ENCODE measurements around the gene CLK4.

CLK4 gene

DNA sequence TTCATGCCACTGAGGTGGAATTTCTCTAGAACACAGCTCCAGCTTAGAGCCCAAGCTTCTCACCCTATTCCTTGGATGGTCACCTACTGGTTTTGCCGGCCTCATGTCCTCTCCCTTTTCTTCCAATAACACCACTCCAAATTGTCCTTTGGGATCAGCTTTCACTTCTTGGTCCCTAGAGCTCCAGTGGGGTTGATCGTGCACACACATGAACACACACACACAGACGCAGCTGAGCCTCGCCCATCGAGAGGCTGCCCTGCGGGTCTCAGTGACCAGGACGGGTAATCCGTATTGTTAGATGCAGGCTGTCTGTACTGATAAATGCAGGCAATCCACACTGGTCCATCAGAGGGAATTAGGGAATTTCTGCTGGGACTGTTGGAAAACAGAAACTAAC, 43.6 kb downstream of the CLK4 start:
- DNase-seq = no peak

DNA sequence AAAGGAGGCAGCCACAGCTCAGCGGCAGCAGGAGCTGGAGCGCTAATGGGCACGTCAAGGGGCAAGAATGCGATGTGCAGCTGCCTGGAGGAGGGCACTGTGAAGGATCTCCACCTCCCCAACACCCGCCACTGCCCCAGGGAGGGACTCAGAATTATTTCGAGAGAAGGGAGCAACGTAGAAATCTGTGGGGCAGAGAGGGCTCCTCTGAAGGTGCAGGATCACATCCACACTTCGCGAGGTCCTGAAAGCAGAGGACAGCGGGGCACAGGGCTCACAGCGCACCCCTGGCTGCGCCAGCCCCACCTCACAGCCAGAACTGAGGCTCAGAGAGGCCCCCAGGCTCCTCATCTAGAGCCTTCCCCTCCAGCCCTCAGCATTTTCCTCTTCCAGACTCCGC, 44.6 kb downstream of the CLK4 start:
- no peak for DNase-seq

DNA sequence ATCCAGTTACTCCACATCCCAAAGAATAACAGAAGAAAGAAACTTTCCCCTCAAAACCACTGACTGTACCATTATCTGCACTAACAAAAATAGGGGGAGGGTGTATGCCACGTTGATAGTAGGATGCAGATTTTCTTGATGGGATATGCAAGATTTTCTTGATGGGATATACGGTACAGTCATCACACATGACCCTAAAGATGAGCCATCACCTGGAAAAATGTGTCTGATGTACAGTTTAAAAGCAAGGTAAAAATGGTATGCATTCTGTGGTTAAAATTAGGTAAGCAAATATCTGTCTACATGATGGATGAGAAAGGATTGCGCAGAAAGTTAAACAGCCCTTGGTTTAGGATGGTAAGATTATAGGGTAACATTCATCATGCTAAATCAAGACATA, 45.2 kb downstream of the CLK4 start:
- no peak for DNase-seq

DNA sequence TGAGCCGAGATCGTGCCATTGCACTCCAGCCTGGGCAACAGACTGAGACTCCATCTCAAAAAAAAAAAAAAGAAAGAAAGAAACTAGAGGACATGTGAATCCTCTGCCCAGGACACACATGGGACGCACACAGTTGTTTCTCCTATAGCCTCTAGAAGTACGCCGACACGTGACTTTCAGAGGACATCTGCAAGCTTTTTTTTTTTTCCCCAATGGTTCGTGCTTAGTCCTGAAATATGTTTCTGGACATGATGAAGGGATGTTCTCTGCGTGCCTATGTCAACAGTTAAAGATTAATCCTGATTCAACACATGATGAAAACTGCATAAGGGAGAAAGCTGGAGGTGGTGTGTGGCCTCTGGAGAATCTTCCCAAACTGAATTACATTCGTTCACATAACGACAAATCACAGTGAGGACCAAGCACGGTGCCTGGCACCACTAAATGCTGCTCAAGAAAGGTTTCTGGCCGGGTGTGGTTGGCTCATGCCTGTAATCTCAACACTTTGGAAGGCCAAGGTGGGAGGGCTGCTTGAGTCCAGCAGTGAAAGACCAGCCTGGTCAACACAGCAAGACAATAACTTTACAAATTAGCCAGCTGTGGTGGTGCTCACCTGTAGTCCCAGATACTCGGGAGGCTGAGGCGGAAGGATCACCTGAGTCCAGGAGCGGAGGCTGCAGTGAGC, 46.4 kb downstream of the CLK4 start:
- DNase-seq = no peak

DNA sequence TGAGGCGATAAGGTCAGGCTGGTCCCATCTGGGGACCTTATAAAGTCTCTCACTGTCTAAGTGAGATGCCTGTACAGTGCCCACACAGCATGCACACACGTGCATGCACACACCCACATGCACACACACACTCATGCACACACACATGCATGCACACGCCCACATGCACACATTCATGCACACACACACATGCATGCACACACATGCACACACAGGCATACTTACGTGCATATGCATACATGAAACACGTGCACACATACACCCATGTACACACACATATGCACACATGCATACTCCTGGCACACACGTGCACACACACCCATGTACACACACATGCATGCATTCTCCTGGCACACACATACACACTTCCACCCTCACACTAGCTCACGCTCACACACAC, 48.9 kb downstream of the CLK4 start:
- no peak for DNase-seq

DNA sequence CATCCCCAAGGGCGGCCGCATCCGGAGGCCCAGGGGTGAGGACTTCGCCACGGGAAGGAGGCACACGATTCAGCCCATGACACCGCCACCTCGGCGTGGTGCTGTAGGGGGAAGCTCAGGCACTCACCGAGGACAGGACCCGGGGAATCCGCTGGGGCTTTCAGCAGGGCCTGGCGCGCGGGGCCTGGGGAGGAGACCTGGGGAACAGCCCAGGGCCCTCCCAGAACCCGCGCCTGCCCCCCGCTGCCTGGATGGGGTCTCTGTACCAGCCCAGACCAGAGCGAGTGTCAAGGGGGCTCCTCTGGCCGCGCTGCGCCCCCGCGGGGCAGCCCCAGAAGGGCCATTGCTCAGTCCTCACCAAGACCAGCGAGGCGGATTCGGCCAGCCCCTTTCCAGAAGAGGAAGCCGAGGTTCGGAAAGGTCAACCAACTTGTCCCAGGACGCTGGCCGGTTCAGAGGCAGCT, 49.4 kb downstream of the CLK4 start:
- no peak for DNase-seq

DNA sequence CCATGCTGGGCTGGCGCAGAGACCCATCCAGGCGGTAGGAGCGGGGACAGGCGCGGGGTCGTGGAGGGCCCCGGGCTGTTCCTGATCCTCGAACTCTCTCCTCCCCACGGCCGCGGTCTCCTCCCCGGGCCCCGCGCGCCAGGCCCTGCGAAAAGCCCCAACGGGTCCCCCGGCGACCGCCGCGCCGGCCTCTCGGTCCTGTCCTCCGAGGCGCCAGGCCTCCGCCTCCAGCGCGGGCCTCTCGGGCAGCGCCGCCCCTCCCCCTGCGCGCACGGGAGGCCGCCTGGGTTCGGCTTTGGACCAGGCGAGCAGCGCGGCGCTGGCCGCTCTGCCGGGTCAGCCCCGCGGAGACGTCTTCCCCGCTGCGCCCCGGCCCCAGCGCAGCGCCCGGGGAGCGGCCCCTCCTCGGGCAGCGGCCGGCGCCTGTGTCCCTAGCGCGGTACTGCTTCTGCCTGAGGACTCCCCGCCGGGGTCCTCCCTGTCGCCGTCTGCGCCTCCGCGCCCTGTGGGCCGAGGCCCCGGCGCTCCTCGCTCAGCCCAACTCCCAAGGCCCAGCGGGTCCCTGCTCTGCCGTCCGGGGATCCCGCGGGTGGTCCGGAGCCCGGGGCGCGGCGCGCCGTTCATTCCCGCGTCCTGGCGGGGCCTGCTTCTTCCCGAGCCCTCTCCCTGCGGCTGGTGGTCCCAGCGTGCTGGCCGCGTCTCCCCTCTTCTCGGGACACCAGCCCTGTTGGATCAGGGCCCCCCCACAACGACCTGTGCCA, 50.1 kb downstream of the CLK4 start:
- no peak for DNase-seq

DNA sequence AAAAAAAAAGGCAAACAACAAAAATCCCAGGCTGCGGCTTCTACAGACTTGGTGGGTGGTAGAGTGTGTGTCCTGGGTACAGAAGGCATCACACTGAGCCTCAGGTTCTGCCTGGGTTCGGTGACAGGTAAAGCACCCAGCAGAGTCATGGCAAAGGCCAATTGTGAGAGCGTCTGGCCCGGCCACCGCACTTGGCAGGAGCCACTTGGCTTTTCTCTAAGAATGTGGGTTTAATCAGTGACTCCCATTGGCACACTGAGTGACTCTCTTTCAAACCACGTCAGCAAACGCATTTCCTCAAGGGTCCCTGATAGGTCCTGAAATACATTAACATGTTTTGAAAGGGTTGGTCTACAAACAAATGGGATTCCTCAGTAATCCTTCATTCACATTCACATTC, 53.6 kb downstream of the CLK4 start:
- DNase-seq = no peak

DNA sequence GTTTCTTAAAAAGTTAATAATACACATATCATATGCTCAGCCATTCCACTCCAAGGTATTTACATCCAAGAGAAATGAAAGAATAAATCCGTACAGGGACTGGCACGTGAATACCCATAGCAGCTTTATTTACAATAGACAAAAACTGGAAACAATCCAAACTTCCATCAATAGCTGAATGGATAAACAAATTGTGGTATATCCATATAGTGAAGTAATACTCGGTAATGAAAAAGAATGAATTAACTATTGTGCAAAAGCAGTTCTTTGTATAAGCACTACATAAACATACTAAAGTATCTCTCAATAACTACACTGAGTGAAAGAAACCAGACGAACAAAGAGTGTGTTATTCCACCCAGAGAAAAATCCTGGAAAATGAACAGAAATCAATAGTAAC, 54.2 kb downstream of the CLK4 start:
- DNase-seq = no peak

DNA sequence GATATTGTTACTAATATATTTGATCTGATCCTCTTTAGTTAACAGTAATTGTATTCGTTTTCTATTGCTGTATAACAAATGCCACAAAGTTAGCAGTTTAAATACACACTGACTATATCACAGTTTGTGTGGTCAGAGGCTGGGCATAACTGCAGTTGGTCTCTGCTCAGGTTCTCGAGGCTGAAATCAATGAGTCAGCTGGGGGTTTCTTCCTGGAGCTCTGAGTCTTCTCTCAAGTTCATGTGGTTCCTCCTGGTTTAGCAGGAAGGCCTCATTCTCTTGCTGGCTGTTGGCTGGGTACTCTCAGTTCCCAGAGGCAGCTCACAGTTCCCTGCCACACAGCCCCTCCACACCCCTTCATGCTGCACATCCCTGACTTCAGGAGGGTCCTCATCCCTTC, 57.4 kb downstream of the CLK4 start:
- no peak for DNase-seq

DNA sequence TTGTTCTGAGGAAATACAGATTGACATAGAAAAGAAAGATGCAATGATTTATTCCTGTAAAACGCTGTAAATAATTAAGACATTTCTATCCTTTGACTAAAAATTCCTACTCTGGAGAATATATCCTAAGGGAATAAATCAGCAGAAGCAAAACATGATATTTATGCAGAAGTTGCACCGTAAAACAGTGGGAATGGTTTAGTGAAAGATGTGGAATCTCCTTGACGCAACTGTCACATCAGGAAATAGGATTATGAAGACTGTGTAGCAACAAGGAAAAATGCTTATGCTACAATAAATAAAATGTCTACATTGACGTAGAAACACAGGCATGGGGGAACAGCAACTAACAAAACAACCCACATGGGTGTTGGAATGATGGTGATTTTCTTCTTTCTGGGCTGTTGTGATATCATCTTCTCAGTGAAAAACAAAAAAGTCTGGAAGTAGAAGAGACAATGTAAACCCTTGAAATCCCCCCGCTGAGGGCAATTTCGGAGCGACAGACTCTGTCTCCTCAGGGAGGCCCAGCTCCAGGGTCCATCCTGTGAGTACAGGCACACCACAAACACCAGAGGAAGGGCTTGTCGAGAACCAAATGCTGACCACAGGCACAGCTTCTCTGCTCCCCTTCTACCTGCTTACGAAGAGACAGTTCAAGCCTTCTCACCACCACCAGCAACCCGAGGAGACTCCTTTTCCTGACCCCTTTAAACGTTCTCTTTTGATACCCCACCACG, 61.9 kb downstream of the CLK4 start:
- DNase-seq = no peak

DNA sequence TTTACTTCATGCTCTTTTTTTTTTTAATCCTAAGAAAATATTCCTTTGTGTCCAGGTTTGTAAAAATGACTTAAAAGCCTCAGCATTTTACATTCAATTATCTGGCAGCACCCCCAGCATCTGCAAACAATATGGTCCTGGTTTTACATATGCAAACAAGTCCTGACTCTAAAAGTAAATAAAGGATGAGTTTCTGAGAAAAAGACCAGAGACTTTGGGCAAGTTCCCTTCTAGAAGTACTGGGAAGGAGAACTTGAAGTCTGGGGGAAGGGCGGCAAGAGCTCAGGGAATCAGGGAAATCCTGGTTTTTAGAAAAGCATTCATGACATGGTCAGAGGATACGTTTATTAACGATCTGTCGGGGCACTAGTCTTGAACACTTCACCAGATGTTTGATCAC, 62.5 kb downstream of the CLK4 start:
- DNase-seq = no peak

DNA sequence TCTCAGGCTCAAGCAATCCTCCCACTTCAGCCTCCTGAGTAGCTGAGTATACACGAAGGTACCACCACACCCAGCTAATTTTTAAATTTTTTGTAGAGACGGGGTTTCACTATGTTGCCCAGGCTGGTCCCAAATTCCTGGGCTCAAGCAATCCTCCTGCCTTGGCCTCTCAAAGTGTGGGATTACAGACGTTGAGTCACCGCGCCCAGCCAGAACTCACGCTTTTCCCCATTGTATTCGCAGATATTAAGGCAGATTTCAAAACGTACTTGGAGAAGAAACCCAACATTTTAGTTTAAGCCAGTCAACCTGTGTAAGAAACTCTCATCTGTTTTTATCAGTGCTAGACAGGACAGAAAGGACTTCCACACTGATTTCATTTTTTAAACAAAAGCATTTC, 63.2 kb downstream of the CLK4 start:
- DNase-seq = no peak

DNA sequence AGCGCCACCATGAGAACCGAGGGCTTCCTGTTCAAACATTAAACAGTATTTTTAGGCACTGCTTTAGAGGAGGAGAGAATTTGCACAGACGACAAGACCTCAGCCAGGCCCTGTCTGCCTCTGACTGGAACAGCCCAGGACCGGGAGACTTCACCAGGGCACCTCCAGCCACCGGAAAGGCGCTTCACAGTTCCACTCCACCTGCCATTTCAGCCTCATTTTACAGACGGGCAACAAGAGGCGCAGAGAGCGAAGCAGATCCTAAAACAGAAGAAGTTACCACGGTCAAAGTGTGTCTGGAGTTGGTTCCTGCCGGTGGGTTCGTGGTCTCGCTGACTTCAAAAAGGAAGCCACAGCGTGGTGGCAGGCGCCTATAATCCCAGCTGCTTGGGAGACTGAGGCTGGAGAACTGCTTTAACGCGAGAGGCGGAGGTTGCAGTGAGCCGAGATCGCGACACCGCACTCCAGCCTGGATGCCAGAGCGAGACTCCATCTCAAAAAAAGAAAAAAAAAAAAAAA, 65.0 kb downstream of the CLK4 start:
- DNase-seq = no peak

DNA sequence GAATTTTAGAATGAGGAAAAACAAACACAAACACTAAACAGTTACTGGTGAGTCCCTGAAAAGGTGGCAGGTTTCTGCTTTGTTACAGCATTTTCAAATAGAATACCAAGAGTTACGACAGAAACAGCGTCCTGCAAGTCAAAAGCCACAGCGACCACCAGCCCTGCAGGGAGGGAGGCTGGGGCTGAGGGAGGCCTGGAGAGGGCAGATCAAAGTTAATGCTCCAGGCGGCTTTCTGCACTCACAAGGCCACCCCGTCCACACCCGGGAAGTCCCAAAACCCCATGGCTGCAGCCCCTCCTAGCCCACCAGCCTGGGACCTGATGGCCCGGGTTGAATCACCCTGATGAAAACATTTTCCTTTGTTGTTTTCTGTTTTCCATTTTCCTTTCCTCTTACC, 65.9 kb downstream of the CLK4 start:
- DNase-seq = no peak

DNA sequence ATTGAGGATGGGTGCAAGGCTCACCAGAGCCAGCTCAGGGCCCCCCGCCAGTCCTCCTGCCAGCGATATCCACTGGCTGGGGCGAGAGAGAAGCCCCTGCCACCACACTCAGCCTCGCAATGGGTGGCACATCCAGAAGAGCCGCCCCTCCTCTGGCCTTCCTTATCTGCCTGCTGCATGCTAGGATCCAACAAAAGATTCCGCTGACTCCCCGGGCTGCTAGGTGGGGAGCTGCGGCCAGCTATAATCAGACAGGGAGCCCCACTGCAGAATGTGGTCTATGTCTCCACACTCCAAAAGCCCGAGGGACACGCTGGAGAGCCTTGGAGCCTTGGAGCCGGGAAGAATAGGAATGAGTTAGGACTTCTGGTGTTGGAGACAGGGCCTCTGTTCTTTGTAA, 69.4 kb downstream of the CLK4 start:
- DNase-seq = no peak

DNA sequence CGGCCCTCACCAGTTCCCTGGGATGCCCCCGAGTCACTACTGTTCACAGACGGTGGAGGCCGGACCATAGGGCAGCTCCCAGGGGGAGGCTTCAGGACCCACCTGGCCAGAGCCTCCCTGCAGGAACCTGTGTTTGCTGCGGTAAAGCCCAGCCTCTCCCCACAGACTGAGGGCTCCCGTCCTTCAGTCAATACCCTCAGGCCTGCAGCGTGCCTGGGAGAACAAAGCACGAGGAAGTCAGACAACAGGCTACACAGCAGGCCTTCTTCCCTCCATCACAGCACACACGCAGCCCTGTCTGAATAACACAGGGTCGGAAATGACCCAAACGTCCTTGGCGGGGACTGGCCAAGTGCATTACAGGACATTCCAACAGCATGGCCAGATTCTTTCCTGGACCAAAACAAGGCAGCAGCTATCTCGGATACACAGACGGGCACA, 71.1 kb downstream of the CLK4 start:
- no peak for DNase-seq

DNA sequence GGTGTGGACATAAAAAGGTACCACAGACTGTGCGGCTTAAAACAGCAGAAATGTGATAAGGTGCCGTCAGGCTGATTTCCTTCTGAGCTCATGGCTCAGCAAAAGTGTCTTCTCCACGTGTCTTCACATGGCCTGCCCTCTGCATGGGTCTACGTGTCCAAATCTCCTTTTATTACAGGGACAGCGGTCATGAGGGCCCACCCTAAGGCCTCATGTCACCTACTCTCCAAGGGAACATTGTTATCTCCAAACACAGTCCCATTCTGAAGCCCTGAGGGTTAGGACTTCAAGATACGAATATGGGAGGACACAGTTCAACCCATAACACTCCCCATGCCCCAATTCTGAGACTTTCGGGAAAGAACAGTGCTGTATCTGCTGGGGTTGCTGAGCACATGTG, 71.8 kb downstream of the CLK4 start:
- DNase-seq = no peak

DNA sequence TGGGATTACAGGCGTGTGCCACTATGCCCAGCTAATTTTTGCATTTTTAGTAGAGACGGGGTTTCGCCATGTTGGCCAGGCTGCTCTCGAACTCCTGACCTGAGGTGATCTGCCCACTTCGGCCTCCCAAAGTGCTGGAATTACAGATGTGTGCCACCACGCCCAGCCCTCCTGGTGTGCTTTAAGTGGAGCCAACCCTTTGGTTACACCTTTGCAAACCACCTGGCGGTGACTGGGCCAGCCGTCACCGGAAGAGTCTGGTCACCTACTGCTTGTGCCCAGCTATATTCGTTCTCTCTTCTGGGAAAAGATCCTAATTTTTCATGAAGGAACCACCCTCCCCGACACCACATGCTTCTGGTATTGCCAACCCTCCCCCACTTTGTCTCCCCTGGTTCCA, 72.5 kb downstream of the CLK4 start:
- no peak for DNase-seq

DNA sequence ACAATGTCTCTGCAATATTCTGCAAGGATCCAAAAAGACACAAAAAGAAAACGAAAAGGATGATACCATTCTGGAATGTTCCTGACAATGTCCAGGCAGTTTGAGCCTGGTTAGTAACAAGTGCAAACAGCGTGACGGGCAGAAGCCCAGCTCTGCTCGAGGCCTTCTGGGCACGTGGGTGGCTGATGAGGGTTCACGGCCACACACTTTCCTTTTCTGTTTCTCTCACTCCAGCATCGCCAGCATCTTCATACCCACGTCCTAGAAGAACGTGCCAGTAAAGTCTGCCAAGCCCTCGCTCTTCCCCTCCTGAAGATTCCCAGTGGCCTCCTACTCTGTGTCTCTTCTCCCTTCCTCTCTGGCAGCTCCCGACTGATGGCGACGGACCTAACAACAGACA, 73.3 kb downstream of the CLK4 start:
- DNase-seq = no peak
